ENCODE data around the gene ATP6V1F.

Gene ATP6V1F

DNA sequence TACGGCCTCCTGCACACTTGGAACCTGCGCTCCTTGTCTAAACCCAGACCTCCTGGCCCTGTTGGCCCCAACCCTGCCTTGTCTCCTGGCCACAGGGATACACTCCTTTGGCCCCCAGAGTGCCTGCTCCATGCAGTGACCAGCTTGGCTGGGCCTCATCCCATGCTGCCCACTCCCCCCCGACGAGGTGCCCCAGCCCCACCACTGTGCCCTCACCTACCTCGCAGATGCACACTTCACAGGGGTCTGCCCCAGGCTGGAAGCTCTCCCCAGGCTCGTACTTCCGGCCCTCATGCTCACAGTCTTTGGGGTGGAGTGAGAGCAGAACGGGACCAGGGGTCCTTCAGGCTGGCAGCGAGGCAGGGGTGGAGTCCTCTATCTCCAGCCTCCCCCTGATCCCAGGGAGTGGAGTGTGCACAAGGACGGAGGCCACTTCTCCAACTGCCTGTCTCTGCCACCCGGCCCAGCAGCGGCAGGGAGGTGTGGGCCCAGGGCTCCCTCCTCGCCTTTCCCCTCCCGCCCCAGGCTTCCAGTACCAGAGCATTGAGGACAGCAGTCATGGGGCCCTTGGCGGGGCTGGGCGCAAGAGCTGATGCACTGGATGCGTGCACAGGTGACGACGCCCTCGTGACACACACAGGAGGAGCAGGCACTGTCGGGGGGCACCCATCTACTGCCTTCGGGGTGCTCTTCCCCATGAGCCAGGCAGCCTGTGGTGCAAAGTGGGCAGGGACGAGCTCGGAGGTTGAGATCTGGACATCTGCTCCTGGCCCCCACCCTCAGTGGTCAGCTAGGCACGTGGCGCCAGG is 22.1 kb downstream of the ATP6V1F start:
- DNase-seq (ENCODE audit: low read depth): no peak

DNA sequence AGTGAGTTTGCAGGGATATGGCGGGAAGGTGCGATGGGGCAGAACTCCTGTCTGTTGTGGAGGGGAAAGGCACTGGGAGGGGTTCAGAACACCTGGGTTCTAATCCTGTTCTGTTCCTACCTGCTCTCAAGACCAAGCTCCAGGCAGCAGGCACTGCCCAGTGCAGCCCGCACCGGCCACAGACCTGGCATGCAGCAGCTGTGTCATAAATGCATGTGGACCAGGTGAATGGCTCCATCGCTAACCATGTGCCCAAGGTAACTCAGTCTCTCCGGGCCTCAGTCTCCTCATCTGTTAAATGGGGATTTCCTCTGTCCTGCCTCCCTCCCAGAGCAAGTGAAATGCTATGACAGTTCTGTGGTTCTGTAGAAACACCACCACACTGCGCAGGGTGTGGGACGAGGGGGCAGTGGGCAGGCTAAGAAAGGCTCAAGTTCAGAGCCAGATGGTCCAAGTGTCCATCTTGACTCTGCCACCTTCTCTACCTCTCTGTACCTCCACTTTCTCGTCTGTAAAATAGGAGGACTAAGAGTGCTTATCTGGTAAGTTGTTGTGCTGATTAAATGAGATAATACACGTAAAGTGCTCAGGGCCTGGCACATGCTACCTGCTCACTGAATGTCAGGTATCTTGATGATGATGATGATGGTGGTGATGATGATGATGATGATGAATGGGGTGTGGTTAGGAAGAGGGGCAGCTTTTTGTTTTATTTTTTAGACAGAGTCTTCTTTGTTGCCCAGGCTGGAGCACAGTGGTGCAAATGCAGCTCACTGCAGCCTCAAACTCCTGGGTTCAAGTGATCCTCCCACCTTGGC is 22.9 kb downstream of the ATP6V1F start:
- no peak for DNase-seq (ENCODE audit: low read depth)

DNA sequence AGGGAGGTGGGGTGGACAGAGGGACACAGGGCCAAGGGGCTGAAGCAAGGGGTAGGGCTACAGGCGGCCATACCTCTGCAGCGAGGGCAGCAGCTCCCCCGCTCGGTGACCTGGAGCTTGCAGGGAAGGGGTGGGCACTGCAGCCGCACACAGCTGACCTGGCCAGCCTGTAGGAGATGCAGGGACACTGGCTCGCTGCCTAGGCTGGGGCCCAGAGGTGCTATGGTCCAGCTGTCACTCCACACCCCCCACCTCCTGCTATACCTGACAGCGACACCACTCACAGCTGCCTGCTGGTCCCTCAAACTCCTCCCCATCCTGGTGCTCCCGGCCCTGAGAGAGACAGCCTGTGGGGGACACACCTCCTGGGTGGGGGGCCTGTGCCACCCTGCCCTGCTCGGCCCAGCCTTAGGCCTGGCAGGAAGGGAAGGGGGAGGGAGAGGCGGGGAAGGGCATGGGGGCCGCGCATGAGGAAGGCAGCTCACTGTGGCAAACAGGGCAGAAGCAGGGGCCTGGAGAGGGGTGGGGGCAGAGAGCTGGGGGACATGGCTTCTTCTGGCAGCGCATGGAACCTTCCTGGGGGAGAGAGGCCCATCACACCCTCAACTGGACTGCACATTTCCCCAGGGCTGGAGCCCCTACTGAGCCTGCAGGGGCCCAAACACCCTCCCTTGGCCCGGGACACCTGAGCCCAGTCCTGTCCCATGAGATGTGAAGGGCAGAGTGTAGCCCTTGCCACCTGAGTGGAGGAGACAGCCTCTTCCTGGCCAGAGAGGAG is 23.9 kb downstream of the ATP6V1F start:
- DNase-seq (ENCODE audit: low read depth): no peak

DNA sequence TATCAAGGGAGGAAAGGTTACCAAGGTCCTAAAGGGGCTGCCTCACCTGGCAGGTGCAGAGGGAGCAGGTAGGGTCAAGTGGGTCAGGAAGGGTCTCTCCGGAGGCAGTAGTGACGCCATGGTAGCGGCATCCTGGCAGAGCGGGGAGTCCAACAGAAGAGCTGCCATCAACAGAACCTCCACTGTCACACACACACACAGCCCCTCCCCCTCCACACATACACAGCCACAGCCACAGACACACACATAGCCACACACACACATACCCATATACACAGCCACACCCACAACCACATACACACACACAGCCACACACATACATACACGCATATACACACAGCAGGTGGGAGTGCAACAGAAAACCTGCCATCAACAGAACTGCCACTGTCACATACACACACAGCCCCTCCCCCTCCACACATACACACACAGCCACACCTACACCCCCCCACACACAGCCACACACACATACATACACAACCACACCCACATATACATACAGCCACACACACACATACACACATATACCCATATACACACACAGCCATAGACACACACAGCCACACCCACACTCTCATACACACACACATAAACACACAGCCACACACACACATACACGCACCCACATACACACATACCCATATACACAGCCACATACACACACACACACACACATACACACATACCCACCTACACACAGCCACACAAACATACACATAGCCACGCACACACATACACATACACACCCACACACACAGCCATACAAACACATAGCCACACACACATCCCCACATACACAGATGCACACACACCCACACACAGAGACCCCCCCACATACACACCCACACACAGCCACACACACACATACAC is 24.7 kb downstream of the ATP6V1F start:
- DNase-seq (ENCODE audit: low read depth): no peak

DNA sequence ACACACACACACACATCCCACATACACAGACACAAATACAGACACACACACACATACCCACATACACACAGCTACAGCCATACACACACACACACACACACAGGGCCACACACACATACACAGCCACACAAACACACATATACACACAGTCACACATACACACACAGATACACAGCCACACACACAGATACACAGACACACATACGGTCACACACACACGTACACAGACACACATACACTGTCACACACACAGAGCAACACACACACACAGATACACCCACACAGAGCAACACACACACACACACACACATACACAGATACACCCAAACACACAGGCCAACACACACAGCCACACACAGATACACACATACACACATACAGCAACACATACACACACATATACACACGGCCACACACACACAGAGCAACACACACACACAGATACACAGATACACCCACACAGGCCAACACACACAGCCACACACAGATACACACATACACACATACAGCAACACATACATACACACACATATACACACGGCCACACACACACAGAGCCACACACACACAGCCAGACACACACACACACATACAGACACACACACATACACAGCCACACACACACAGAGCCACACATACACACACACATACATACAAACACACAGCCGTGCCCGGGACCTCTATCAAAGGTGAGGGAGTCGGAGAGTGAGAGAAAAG is 25.5 kb downstream of the ATP6V1F start:
- DNase-seq (ENCODE audit: low read depth): no peak

DNA sequence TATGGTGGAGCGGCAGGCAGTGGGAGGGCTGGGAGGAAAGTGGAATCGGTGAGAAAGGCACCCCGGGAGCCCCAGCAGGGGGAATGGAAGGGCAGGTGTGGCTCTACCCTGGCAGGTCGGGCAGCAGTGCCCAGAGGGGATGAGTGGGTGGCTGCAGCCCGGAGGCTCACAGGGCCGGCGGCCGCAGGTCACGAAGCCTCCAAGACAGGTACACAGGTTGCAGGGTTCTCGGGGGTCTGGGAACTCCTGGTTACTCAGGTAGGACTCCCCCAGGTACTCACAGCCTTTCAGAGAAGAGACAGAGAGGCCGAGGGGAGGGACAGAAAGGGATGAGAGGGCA is 26.1 kb downstream of the ATP6V1F start:
- no peak for DNase-seq (ENCODE audit: low read depth)

DNA sequence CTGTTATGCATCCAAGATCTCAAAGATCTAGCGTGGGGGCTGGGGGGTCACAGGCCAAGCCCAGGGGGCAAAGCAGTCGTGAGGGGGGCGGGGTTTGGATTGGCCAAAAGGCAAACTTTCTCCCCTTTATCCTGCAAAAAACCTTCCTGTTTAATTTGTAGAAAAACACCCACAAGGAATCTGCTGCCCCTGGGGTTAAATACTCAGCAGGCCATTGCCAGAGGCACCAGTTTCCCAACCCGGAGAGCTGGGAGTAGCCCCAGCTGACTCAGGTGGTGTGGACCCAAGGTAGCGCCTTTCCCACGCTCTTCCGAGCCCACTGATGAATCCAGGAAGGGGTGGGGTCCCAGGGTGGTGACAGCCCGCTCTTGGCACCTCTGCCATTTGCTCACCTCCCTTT is 26.5 kb downstream of the ATP6V1F start:
- no peak for DNase-seq (ENCODE audit: low read depth)

DNA sequence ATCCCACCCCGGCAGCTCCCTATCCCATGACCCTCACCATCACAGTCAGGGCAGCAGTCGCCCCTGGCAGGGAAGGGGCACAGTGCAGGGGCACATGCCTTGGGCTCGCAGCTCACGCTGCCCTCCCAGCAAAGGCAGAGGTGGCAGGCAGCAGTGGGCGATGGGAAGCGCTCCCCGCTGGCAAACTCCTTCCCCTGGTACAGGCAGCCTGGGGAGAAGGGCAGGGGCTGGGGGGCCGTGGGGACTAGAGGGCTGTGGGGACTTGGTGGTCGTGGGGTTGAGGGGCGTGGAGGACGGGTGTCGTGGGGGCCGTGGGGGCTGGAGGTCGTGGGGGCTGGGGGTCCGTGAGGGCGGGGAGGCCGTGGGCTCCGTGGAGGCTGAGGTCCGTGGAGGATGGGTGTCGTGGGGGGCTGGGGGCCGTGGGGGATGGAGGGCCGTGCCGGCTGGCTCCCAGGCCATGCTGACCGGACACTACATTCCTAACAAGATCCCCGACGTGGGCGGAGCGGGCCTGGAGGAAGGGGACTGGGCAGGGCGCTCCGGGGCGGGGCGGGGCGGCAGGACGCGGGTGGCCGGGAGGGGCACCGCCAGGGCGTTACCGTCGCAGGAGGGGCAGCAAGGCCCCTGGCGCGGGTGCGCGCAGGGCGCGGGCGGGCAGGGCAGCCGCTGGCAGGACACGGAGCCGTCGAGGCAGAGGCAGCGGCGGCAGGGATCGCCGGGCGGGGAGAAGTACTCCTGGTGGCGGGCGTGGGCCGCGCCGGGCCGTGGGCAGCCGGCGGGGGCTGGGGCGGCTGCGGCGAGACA is 27.9 kb downstream of the ATP6V1F start:
- DNase-seq (ENCODE audit: low read depth): no peak

DNA sequence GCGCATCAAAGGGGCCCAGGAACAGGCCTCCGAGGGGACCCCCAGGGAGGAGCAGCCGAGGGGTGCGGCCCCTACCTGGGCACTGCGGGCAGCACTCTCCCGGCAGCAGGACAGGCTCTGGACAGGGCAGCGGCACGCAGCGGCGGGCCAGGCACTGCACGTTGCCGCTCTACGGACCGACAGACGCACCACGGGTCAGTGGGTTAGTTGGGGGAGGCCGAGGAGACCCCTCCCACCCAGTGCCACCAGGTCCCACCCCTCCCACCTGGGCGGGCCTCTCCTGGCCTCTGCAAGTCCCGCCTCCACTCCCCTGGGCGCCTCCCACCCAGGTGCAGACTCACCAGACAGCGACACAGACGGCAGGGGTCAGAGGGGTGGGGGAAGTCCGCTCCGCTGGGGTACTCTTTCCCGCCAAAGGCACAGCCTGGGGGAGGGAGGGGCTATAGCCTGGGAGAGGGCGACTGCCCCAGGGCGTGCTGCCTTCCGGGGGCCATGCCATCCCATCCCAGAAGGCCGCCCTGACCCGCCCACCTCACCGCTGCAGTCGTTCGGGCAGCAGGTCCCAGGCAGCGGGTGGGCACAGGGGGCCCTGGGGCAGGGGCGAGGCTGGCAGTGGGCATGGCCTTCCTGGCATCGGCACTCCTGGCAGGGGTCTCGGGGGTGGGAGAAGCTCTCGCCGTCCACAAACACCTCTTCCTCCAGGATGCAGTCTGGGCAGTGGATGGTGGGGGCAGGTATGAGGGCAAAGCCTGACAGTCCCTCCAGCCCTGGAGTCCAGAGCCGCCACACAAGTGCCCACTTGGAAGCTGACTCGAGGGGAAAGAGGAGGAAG is 28.7 kb downstream of the ATP6V1F start:
- no peak for DNase-seq (ENCODE audit: low read depth)

DNA sequence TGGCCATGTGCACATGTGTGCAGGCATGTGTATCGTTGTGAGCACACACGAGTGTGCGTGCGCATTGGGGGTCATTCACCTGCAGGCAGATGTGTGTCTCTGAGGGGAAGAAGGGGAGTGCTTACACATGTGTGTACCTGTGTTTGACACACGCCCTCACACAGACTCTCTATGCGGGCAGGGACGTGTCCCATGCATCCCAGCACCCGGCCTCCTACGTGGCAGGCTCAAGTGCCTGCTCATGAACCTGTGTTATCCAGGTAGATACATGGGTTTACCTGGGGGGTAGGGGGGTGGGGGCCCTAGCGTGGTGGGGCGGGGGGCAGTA is 29.2 kb downstream of the ATP6V1F start:
- DNase-seq (ENCODE audit: low read depth): no peak

DNA sequence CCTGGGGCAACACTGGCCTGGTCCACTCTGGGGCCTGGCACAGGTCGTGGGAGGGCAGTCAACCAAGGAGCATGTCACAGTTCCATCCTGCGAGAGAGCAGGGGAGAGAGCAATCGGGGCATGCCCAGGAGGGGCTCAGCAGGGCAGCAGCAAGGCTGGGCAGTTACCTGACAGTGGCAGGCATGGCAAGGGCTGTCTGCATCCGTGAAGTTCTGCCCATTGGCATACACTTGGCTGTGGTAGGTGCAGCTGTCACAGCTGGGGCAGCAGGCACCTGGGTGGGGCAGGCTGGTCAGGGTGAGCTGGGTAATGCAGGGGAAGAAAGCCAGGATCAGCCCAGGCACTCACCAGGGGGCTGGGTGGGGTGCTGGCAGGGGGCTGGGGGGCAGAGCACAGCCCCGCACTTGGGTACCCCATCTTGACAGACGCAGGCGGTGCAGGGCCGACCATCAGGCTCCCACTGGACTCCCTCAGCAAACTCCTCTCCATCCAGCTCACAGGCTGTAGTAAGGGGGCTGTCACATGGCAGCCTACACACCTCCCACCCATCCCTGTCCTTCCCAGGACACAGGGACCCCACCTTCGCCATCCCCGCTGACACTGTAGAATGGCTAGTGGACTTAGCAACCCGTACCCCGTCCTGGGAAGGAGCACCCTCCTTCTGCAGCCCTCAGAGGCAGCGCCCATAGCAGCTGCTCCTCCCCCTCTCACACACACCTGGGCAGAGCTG is 30.0 kb downstream of the ATP6V1F start:
- DNase-seq (ENCODE audit: low read depth): no peak

DNA sequence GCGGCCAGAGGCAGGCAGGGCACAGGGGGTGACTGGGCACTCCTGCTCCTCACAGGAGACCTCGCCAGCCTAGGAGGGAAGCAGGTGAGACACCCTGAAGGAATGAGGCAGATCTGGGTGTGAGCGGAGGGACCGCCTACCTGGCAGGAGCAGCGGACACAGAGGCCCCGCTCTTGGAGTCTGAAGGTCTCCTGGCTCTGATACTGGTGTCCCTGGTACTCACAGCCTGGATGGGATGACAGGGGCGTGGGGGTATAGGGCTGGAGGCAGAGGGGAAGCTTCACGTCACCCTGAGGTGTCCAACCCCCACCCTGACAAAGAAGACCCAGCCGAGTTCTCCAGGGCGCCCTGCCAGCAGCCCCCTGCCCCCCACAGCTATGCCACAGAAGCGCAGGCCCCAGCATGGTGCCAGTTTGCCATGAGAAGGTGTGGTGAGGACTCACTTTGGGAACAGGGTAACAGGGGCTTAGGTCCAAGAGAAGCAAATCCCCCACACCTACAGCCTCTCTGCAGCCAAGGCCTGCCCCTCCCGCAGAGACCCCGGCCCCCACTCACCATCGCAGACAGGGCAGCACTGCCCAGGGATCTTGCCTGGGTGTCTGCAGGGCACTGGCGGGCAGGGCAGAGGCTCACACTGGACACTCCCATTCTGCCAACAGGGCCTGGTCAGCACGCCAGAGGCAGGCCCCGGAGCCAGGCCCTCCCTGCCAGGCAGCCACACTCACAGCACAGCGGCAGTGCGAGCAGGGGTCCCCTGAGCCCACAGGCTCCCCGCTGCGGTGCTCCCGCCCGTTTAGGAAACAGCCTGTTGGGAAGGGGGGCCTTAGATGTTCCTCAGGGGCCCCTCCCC is 30.8 kb downstream of the ATP6V1F start:
- no peak for DNase-seq (ENCODE audit: low read depth)

DNA sequence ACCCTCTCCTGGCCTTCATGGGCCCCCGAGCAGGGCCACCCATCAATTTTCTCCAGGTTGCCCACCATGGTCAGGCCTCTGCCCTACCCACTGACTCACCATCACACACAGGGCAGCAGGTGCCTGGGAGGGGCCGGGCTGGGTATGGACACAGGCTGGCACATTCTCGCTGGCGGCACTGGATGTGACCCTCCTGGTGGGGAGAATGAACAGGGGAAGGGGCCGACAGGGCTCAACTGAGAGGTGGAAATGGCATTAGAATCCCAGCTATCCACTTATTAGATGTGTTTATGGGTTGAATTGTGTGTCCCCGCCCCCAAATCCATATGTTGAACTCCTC is 31.4 kb downstream of the ATP6V1F start:
- DNase-seq (ENCODE audit: low read depth): no peak

DNA sequence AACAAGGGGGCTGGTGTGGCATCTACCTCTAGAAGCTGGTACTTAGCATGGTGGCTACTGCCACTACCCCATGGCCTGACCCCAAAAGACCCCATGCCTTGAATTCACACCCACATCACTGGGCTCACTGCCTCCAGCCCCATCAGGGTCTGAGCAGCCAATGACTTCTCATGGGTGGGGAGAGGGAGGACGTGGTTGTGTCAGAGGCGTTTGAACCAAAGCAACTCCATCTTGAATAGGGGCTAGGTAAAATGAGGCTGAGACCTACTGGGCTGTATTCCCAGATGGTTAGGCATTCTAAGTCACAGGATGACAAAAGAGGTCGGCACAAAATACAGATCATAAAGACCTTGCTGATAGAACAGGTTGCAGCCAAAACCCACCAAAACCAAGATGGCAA is 32.7 kb downstream of the ATP6V1F start:
- DNase-seq (ENCODE audit: low read depth): no peak

DNA sequence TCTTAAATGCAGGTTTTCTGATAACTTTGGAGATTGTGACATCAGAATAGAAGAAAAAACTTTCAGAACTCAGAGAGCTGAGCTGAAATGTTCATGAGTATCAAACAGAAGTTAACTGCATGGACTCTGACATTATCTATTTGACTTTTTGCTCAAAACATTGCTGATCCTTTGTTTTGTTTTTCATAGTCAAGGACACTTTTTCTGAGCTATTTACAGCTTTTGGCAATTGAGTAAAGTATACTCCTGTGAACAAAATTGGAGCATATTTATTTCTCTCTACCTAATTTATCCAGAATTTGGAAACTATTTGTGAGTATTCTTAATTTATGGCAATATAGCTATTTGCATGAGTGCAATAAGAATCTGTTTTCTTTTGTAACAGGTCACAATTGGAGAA is 36.7 kb downstream of the ATP6V1F start:
- no peak for DNase-seq (ENCODE audit: low read depth)

DNA sequence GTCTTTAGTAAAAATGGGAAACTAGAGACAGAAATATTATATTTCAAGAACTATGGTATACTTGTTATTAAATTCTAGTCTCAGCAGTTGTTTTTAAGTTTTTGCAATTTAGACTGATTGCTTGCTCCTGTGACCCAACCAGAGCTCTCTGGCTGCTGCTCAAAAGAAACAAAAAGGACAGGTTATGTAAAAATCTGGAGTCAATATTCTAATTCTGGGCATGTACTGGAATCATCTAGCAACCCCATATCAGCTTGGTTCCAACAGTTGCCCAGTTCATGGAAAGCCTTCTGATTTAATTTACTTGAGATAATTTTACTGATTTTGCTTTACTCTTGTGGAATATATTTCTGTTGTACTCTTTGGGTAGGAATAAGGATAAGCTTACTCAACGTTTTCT is 37.6 kb downstream of the ATP6V1F start:
- no peak for DNase-seq (ENCODE audit: low read depth)

DNA sequence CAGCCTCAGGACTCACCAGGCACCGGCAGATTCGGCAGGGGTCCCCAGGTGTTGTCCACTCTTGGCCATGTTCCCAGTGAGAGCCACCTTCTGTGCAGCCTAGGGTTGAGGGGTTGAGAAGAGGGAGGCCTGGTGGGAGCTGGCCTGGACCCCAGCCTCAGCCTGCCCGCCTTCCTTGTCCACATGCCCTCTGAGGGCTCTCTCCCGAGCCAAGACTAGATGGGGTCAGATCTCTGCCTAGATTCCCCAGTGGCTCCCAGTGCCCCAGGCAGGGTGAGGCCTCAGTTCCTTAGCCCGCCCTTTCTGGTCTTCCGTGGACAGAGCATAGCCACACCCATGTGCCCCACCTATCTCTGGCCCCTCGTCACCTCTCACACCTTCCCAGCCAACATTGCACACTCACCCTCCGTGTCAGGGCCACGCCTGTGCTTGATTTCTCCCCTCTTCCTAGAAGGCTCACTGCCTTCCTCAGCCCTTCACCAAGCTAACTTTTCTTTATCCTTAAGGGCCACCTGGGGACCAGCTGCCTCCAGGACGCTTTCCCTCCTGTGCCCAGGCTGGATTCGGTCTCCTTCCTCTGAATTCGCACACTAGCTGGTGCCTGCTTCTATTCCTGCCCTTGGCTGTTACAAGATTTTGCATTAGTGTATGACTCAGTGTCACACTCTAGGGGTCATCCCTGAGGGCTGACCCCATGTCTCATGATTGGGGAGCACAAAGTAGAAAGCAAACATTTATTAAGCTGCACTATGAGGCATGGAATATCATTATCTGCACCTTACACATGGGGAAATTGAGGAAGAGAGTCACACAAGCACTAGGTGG is 40.3 kb downstream of the ATP6V1F start:
- DNase-seq (ENCODE audit: low read depth): no peak

All from HS-27A (cell line).